ENCODE measurements around the gene BLOC1S4.
A peak's percentile ranks its signal among the peaks of the same experiment; 100 is the strongest.

The BLOC1S4 gene

GRCh38 chr4:6696611-6697010 is 19.4 kb upstream of the BLOC1S4 start:
- Histone ChIP-seq H3K9me2 (replicated peaks; ENCODE audit: low read depth, low read length) (no peaks in the 10 kb centered on the region), H3K4me3 (ENCODE audit: low read length, poor library complexity, severe bottlenecking) (peak overlapping the region; percentile 41), H3K9ac (ENCODE audit: low read depth, low read length, poor library complexity, severe bottlenecking) (peak overlapping the region; percentile 61), H3K9me3 (ENCODE audit: insufficient read depth, low read depth, low read length) (no peaks in the 10 kb centered on the region), H3K27me3 (ENCODE audit: insufficient read depth, low read length, poor library complexity, severe bottlenecking) (no peaks in the 10 kb centered on the region), H3F3A (ENCODE audit: low read depth) (no peaks in the 10 kb centered on the region; the same call in 1 of the 2 replicates), H3K4me2 (ENCODE audit: low read depth, low read length, poor library complexity, severe bottlenecking) (peak overlapping the region; percentile 58), H2AFZ (ENCODE audit: low read length) (peak overlapping the region; percentile 24; the same call in 1 of the 2 replicates), H4K20me1 (ENCODE audit: insufficient read depth, low read length, poor library complexity, severe bottlenecking) (no peaks in the 10 kb centered on the region), H3K36me3 (ENCODE audit: insufficient read depth, low read length) (peaks cover 8% of the 10 kb centered on the region; the same call in 1 of the 2 replicates), H3K79me2 (ENCODE audit: insufficient read depth, low read length) (peaks cover 17% of the 10 kb centered on the region), H3K4me1 (ENCODE audit: insufficient read depth, low read length, poor library complexity, severe bottlenecking) (peaks cover 59% of the 10 kb centered on the region)
- TF ChIP-seq, protein P1, sequence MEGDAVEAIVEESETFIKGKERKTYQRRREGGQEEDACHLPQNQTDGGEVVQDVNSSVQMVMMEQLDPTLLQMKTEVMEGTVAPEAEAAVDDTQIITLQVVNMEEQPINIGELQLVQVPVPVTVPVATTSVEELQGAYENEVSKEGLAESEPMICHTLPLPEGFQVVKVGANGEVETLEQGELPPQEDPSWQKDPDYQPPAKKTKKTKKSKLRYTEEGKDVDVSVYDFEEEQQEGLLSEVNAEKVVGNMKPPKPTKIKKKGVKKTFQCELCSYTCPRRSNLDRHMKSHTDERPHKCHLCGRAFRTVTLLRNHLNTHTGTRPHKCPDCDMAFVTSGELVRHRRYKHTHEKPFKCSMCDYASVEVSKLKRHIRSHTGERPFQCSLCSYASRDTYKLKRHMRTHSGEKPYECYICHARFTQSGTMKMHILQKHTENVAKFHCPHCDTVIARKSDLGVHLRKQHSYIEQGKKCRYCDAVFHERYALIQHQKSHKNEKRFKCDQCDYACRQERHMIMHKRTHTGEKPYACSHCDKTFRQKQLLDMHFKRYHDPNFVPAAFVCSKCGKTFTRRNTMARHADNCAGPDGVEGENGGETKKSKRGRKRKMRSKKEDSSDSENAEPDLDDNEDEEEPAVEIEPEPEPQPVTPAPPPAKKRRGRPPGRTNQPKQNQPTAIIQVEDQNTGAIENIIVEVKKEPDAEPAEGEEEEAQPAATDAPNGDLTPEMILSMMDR (conservative IDR thresholded peaks at IDR 0.05; ENCODE audit: low read length) = no peak
- TF ChIP-seq EZH2phosphoT487 (IDR thresholded peaks at IDR 0.05; ENCODE audit: borderline replicate concordance) = no peak

GRCh38 chr4:6697131-6697530 is 18.8 kb upstream of the BLOC1S4 start:
- Histone ChIP-seq H3K4me2 (ENCODE audit: low read depth, low read length, poor library complexity, severe bottlenecking) (peak overlapping the region; percentile 58), H3K4me1 (ENCODE audit: insufficient read depth, low read length, poor library complexity, severe bottlenecking) (peaks cover 56% of the 10 kb centered on the region), H3F3A (ENCODE audit: low read depth) (no peaks in the 10 kb centered on the region; the same call in 1 of the 2 replicates), H3K27me3 (ENCODE audit: insufficient read depth, low read length, poor library complexity, severe bottlenecking) (no peaks in the 10 kb centered on the region), H4K20me1 (ENCODE audit: insufficient read depth, low read length, poor library complexity, severe bottlenecking) (no peaks in the 10 kb centered on the region), H3K9me2 (replicated peaks; ENCODE audit: low read depth, low read length) (no peaks in the 10 kb centered on the region), H3K9ac (ENCODE audit: low read depth, low read length, poor library complexity, severe bottlenecking) (peak overlapping the region; percentile 61), H2AFZ (ENCODE audit: low read length) (no peak overlapping the region), H3K36me3 (ENCODE audit: insufficient read depth, low read length) (peaks cover 8% of the 10 kb centered on the region; the same call in 1 of the 2 replicates), H3K9me3 (ENCODE audit: insufficient read depth, low read depth, low read length) (no peaks in the 10 kb centered on the region), H3K4me3 (ENCODE audit: low read length, poor library complexity, severe bottlenecking) (peak overlapping the region; percentile 41), H3K79me2 (ENCODE audit: insufficient read depth, low read length) (peaks cover 22% of the 10 kb centered on the region)
- no peak for TF ChIP-seq EZH2phosphoT487 (IDR thresholded peaks at IDR 0.05; ENCODE audit: borderline replicate concordance)
- TF ChIP-seq, protein P1 (conservative IDR thresholded peaks at IDR 0.05; ENCODE audit: low read length) = no peak

GRCh38 chr4:6699388-6699787 is 16.6 kb upstream of the BLOC1S4 start:
- H3K9ac ChIP-seq (ENCODE audit: low read depth, low read length, poor library complexity, severe bottlenecking) = no peak overlapping the region
- peaks cover 41% of the 10 kb centered on the region for H3K79me2 ChIP-seq (ENCODE audit: insufficient read depth, low read length)

More at GRCh38 chr4:6699388-6699787, 16.6 kb upstream of the BLOC1S4 start:
- Histone ChIP-seq H3F3A (ENCODE audit: low read depth) (no peaks in the 10 kb centered on the region; the same call in 1 of the 2 replicates), H3K4me1 (ENCODE audit: insufficient read depth, low read length, poor library complexity, severe bottlenecking) (peaks cover 38% of the 10 kb centered on the region), H3K4me2 (ENCODE audit: low read depth, low read length, poor library complexity, severe bottlenecking) (no peak overlapping the region), H2AFZ (ENCODE audit: low read length) (no peak overlapping the region), H3K9me3 (ENCODE audit: insufficient read depth, low read depth, low read length) (no peaks in the 10 kb centered on the region), H4K20me1 (ENCODE audit: insufficient read depth, low read length, poor library complexity, severe bottlenecking) (peaks cover 1% of the 10 kb centered on the region), H3K4me3 (ENCODE audit: low read length, poor library complexity, severe bottlenecking) (no peak overlapping the region), H3K9me2 (replicated peaks; ENCODE audit: low read depth, low read length) (no peaks in the 10 kb centered on the region), H3K36me3 (ENCODE audit: insufficient read depth, low read length) (peaks cover 14% of the 10 kb centered on the region; the same call in 1 of the 2 replicates), H3K27me3 (ENCODE audit: insufficient read depth, low read length, poor library complexity, severe bottlenecking) (no peaks in the 10 kb centered on the region)
- TF ChIP-seq EZH2phosphoT487 (IDR thresholded peaks at IDR 0.05; ENCODE audit: borderline replicate concordance) = no peak
- TF ChIP-seq, protein P1 (conservative IDR thresholded peaks at IDR 0.05; ENCODE audit: low read length) = no peak

Data from Loucy (cell line).